A673 (cell line): Measurements from ENCODE around the gene CST1. TPM values are rescaled to one million over a fixed set of nuclear protein-coding genes. Genes with fewer than 3 reads are reported as not detected.
"Not testable (repeated sequence)": the region's sequence is repeated elsewhere in the genome, so short reads cannot be mapped to it uniquely, and the experiment has no call there.

ENCODE experiments used
- BruUV-seq: library from RNA; stranded (reverse); fragments of 400-500 nt; replicated peaks from 2 replicates; lab custom pipeline; 2021; lab: Mats Ljungman, UMichigan
- CTCF ChIA-PET: fragments of 300-600 bp; sonication (Branson Sonifier 250); formaldehyde crosslinking; loops from one replicate; lab custom pipeline; 2022; ENCODE audit warnings: antibody characterized with exemption; lab: Charles Lee
- POLR2A ChIA-PET: fragments of 300-600 bp; sonication (Branson Sonifier 250); formaldehyde crosslinking; loops from one replicate; lab custom pipeline; 2022; ENCODE audit warnings: antibody characterized with exemption; ENCODE audit not compliant: low non-redundant PET; lab: Charles Lee
- DNase-seq: peaks from one replicate; pipeline ENCODE4 v3.0.0-alpha.2; 2015; ENCODE audit warnings: low spot score
- H3K27ac ChIP-seq: fragments of 200-600 bp; sonication (generic); 2 replicates; pipeline ENCODE4 v1.5.1; 2016; ENCODE audit warnings: mixed run types, low read depth, mild to moderate bottlenecking, mixed read lengths, antibody characterized with exemption, low read length; ENCODE audit not compliant: poor library complexity, severe bottlenecking
- H3K27me3 ChIP-seq: fragments of 200-600 bp; sonication (generic); replicated peaks from 2 replicates; pipeline ENCODE4 v1.6.1; 2017; ENCODE audit warnings: mixed run types, low read depth, mild to moderate bottlenecking, mixed read lengths, antibody characterized with exemption, low read length; ENCODE audit not compliant: insufficient read depth, poor library complexity
- H3K36me3 ChIP-seq: fragments of 200-600 bp; sonication (generic); 2 replicates; pipeline ENCODE4 v1.6.1; 2016; ENCODE audit warnings: mixed run types, mild to moderate bottlenecking, mixed read lengths, antibody characterized with exemption, low read length; ENCODE audit not compliant: insufficient read depth, poor library complexity, severe bottlenecking
- H3K4me1 ChIP-seq: fragments of 200-600 bp; sonication (generic); 2 replicates; pipeline ENCODE4 v1.6.1; 2017; ENCODE audit warnings: mixed run types, mild to moderate bottlenecking, mixed read lengths, antibody characterized with exemption, low read length; ENCODE audit not compliant: insufficient read depth, poor library complexity, severe bottlenecking
- H3K4me3 ChIP-seq: fragments of 200-600 bp; sonication (generic); 2 replicates; pipeline ENCODE4 v1.5.1; 2016; ENCODE audit warnings: low read depth, mixed run types, mild to moderate bottlenecking, mixed read lengths, low read length; ENCODE audit not compliant: poor library complexity, severe bottlenecking
- H3K9me3 ChIP-seq: fragments of 200-600 bp; sonication (generic); 2 replicates; pipeline ENCODE4 v1.6.1; 2016; ENCODE audit warnings: mixed run types, low read depth, mild to moderate bottlenecking, mixed read lengths, antibody characterized with exemption, low read length; ENCODE audit not compliant: poor library complexity, severe bottlenecking
- CTCF ChIP-seq: fragments of 300-800, 200-600 bp; sonication (generic); conservative IDR thresholded peaks from 2 replicates; pipeline ENCODE4 v1.5.1; 2017; ENCODE audit warnings: low read depth, mild to moderate bottlenecking, antibody characterized with exemption, low read length, moderate library complexity, mixed read lengths
- EZH2 ChIP-seq: fragments of 200-600 bp; sonication (generic); IDR thresholded peaks from 2 replicates; pipeline ENCODE4 v1.6.1; 2017; ENCODE audit warnings: borderline replicate concordance, low read depth, mild to moderate bottlenecking, mixed read lengths, antibody characterized with exemption, low read length; ENCODE audit not compliant: poor library complexity, severe bottlenecking
- intact Hi-C: fragments of 100-400 bp; cut with micrococcal nuclease; formaldehyde crosslinking; loops from one replicate; pipeline ENCODE4 v1.10.0; 2022; ENCODE audit not compliant: unreplicated experiment
- total RNA-seq: library from RNA; stranded (reverse); gene quantifications from 2 replicates; pipeline ENCODE4 v1.2.3, GENCODE V29; 2021

The CST1 gene
- total RNA-seq, 1 experiment from 2014 or later, result not detected

- Histone ChIP-seq H3K9me3 (no peaks in the 10 kb centered on the region), H3K27ac (no peak overlapping the region), H3K4me3 (no peak overlapping the region), H3K36me3 (no peaks in the 10 kb centered on the region), H3K4me1 (no peaks in the 10 kb centered on the region), H3K27me3 (peaks cover 10% of the 10 kb centered on the region)
- CTCF ChIA-PET, result no interaction called here
- TF ChIP-seq CTCF, result no peak
- intact Hi-C loops, result no loop called here
- no TSS peak for BruUV-seq
- DNase-seq, result no peak
- POLR2A ChIA-PET, result no interaction called here
These were observed 8.7 kb upstream of the CST1 start for GRCh38 chr20:23759306-23759940.

- H3K27ac ChIP-seq, POLR2A ChIA-PET, H3K36me3 ChIP-seq, H3K27me3 ChIP-seq, H3K4me1 ChIP-seq, BruUV-seq, intact Hi-C loops, H3K9me3 ChIP-seq, DNase-seq, H3K4me3 ChIP-seq, CTCF ChIA-PET: not testable (repeated sequence)
These were observed 6.1 kb upstream of the CST1 start for GRCh38 chr20:23756792-23757191.

- POLR2A ChIA-PET, H3K9me3 ChIP-seq, CTCF ChIA-PET, intact Hi-C loops, H3K4me3 ChIP-seq, BruUV-seq, H3K4me1 ChIP-seq, H3K36me3 ChIP-seq, H3K27me3 ChIP-seq, DNase-seq, H3K27ac ChIP-seq: not testable (repeated sequence)
These were observed 4.4 kb upstream of the CST1 start for GRCh38 chr20:23755131-23755611.

GRCh38 chr20:23754731-23755130 lies 4.0 kb upstream of the CST1 start:
- H3K27me3 ChIP-seq, result peaks cover under 1% of the 10 kb centered on the region
- TF ChIP-seq EZH2 (no peak), CTCF (no peak)
- no TSS peak for BruUV-seq
- no peaks in the 10 kb centered on the region for H3K9me3 ChIP-seq
- H3K4me1 ChIP-seq, result no peaks in the 10 kb centered on the region
- CTCF ChIA-PET, result no interaction called here
- intact Hi-C loops, result no loop called here
- DNase-seq, result no peak
- POLR2A ChIA-PET, result no interaction called here
- H3K4me3 ChIP-seq, result no peak overlapping the region
- no peak overlapping the region for H3K27ac ChIP-seq
- no peaks in the 10 kb centered on the region for H3K36me3 ChIP-seq
